Fibroblast of skin of abdomen (primary cell): Measurements from ENCODE around the gene SLC10A7.
A peak's percentile ranks its signal among the peaks of the same experiment; 100 is the strongest.

Experiments
- DNase-seq: peaks from one replicate; pipeline ENCODE4 v3.0.0-alpha.2; 2013

Gene SLC10A7

DNA sequence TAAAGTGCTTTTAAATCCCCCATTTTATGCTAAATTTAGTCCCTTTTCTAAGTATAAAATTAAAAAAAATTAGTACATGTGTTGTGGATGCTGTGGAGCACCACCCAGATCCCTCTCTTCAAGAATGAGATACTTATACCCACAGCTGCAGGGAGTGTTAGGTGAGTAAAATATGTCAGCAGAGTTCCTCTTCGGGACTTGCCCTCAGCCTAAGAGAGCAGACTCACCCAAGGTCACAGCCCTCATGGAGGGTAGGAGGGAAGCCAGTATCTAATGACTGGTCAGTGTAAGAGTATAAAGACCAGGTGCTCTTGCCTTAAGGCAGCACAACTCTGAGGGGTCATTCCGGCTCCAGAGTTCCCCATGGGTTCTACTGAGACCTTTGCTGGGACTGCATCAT lies 218.9 kb downstream of the SLC10A7 start:
- no peak for DNase-seq

DNA sequence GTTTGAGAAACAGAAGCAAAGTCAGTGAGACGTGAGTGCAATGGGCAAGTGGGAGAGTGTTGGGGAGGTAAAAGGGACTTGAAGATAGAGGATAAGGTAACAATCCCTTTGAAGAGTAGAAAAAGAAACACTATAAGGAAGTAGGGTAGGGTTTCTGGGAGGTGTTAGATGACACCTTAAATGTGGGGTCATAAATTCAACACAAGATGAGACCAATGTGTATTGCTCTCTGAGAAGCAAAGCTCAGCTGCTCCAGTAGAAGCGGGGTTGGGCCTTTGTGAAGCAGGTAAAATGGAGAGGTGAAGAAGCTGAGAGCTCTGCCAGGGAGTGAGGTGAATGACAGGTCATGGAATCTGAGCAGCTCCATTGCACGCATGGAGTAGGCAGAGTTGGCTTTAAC lies 222.1 kb downstream of the SLC10A7 start:
- no peak for DNase-seq

DNA sequence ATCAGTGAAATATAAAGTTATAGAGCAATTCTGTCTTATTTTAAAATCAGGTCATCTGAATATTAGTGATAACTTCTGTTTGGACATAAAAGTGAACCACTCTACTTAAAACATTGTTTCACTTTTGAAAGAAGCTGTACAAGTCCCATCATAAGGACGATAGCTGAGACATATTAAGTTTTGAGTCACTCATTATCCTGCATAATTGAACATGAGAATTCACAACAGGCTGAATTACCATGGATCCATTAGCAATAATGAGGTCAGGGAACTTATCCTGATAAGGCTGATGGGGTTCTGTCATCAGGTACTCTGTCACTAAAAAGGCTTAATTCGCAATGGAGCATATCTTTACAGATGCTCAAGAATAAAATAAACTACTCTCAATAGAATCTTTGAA lies 227.0 kb downstream of the SLC10A7 start:
- no peak for DNase-seq

DNA sequence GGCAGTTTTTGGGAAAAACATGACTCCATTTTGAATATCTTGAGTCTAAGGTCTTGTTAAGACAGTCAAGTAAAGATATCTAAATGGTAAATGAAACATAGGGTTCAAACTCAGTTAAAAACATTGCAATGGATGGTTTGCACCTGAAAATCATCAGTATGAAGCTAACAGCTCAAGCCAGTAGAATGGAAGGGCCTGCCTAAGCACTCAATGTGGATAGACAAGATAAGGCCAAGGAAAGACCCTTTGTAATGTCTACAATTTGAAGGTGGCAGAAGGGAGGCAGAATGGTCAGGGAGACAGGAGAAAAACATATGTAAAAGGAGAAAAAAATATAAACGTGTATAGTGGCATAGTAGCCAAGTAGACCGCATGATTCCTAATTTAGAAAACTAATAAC lies 229.2 kb downstream of the SLC10A7 start:
- no peak for DNase-seq

DNA sequence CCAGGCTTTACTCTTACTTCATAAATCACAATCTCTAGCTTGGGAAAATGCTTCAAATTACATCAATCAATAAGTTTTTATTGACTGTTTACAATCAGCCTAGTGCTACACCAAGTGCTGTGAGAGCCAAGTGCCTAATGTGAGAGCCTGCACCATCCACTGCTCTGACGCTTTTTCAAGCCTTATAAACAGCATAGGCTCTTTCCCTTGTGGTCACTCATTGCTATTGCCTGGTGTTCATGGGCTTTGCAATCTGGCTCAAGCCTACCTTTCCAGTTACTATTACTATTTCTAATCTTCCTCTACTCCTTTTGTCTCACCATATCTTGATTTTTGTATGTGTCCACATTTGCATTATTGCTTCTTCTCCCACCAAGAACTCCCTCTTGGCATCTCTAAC lies 230.4 kb downstream of the SLC10A7 start:
- DNase-seq: no peak

DNA sequence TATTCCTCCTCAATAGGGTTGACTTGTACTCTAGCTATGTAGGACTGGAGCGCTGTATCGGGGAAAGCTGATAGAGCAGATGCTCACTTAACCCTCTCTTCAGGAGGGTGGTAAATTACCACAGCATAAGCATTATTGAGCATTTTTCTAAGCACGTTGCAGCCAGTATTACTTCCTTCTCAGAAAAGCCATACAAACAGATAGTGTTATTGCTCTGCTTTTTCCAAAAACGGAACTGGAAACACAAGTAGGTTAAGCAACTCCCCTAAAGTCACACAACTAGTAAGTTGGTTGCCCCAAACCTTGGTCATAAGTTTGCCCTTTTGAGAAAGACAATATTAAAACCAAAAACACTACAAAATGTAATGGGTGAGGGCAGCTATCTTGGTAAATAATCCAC lies 233.5 kb downstream of the SLC10A7 start:
- no peak for DNase-seq

DNA sequence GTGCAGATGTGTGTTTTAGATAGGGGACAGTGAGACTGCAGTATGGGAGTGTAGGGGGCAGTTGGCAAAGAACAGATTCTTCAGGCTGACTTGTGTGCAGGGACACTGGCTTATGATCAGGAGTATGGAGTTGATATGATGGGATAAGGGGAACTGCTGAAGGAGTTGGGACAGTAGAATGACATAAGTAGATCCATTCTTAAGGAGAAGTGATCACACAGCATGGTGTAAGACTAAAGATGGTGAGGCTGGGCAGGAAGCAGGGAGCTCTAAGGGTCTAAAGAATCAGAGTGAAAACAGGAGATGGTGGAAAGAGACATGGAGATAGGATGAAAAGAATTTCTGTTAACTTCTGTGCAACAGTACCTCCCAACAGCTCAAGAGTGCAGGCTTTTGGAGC lies 236.7 kb downstream of the SLC10A7 start:
- no peak for DNase-seq

DNA sequence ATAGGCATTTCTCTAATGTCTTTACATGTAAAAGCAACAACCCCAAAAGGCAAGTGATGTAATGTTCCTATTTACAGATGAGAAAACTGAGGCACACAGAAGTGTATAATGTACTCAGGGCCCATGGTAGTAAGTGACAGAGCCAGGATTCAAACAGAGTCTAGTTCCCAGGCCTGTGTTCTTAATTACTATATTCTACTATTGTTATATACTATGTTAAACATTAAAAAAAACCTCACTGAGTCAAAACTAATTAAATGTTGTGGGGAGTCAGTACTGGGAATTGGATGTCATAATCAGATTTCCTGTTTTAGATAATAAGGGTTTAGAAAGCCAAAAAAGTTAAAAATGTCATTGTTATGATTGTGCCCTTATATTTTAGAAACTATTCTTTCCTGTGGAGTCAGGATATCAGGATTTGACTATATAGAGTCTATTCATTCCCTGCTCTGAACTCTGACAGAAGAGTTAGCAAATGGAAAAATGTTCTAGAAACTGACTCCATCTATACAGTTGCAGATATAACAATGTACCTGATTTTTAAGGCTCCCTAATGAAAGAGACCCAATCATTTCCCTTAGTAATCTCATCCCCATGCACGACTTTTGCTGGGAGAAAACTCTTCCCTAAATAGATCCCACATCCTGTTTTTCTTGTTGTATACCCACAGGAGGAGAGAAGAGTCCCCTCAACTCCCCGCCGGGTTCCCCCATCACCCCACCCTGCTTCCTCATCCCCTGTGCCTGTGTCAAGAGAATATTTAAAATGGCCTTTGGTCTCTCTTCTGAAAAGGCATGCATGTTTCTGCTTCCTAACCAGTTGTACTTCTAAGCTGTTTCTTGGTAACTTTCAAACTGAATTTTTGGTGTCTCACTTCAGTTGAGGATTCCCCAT lies 237.7 kb downstream of the SLC10A7 start:
- DNase-seq: no peak

DNA sequence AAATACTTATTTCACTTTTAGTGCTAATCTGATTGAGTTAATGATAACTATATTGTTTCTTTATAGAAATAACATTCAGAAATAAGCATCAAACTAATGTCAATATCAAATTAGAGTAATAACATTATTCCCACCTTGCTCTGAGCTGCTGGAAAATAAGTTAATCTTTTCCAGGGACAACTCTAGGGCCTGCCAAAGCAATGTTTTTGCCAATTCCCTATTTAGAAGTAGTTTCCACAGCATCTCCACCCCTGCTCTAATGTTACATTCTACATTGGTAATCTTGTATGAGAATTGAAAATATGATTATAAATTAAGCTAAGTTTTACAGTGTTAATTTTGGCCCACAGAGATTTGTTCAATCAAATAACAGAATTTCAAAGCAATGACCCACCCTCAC lies 239.1 kb downstream of the SLC10A7 start:
- no peak for DNase-seq

DNA sequence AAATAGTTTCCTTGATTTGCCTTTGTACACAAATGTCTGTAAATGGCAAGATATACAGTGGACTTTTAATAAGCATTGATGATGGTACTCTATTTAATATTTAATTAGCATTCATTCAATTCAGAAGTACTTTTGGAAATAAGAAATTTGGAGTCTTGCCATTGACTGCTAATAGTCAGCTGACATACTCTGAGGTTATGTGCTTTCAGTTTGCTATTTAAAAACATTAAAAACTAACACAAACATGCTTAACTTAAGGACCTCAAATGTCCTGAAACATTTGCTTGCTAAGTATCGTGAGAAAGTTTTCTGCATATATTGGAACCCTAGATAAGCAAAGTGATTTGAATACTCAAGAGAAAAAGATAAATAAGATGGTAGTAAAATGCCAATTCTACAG lies 242.8 kb downstream of the SLC10A7 start:
- DNase-seq: no peak

DNA sequence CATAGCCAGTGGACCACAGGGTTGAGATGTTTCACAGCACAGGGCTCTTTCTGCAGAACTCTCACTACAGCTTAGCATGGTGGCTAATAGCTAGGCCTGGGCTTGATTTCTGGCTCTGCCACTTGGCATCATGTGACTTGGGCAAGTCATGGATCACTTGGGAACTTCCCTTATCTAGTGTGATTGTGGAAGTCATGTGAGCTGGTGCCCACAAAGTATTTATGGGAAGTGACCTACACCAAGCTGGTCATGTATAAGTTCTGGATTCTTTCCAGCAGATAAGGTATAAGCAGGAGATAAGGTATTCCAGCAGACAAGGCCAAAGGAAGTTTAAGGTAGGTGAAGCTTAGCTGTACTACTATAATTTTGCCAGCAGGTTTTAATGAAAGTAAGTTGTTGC lies 246.4 kb downstream of the SLC10A7 start:
- no peak for DNase-seq

DNA sequence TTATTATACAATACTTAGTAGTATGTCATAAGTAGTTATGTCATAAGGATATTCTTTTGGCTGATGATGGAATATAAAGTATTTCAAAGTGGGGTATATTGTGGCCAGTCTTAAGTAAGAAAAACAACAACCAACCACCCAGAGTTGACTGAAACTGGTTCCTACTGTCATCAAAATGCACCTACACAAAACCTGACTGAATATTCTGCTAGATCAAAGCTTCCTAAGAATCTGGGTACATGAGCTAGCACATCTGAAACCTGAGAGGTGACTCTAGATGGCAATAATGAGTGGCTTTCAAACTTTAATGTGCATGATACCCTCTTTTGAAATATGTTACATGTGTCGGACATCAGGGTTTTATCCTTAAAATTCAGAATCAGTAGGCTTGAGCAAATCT lies 247.0 kb downstream of the SLC10A7 start:
- DNase-seq: no peak

DNA sequence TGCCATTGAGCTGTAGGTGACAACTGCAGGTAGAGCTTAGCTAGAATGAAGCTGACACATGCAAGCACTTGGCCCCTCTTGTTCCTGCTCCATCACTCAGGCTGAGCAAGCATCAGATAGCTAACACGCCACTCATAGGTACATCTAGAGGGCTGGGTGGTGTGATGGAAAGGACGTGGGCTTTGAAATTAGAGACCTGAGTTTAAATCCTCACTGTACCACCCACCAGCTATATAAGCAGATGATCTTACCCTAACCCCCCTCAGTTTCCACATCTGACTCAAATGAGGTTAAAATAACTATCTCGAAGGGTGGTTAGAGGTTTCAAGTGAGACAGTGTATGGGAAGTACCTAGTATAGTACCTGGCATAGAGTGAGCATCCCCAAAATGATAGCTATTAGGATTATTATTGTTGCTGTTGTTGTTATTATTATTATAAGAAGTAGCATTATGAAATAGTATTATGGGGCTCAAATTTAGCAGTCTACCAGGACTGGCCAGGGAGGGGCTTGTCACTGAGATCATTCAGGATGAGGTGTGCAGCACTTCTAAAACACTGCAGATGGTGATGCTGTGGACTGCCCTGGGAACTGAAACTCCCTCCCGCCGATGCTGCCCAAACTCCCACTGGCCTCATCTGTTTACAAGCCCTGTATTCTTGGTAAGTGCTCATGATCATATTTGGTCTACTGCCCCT lies 248.4 kb downstream of the SLC10A7 start:
- no peak for DNase-seq

DNA sequence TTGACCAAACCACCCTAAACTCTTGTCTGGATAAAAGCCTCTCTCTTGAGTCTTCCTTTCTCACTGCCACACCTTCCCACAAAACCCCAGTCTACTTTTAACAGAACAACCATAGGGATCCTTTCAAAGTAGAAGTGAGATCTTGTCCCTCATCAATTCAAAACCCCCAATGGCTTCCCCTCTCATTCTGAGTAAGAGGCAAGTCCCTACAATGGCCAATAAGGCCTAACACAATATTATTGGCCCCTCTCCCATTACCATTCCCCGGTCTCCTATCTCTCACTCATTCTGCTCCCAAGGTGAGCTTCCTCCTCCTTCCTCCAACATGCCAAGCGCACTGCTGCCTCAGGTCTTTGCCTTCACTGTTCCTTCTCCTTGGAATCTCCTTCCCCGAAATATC lies 250.3 kb downstream of the SLC10A7 start:
- DNase-seq: no peak

DNA sequence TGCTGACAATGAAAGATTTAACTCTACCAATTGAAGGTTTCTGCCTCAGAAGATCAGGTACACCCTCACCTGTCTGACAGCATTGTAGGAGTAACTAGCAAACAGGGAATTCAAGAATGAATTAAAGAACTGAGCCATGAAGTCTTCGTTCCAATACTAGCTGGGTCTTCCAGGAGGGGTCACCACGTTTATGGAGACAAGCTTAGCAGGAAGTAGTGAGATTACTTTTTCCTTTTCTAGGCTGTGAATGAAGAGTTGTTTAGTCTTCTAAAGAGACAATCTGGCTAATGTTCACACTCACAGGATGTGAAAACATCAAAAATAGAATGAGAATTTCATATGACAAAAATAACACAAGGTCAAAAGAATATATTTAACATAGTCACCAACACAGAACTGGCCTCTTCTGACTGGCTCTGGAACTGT lies 252.5 kb downstream of the SLC10A7 start:
- DNase-seq: no peak

DNA sequence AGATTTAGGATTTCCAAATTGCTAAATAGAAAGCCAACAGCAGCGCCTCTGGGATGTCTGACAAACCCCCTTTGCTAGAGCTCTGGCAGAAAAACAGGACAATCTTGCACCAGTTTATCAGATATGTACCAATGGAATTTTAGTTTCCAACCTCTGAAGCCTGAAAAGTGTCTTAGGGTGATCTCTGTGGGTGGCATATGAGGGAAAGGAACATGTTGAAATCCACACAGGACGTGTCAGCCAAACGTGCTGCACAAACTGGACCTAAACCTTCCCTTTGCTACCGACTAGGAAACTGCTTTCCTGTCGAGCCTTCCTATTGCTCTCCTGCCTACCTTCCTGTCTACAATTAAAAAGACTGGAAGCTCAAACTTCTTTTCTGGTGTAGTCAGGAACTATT lies 253.9 kb downstream of the SLC10A7 start:
- no peak for DNase-seq

DNA sequence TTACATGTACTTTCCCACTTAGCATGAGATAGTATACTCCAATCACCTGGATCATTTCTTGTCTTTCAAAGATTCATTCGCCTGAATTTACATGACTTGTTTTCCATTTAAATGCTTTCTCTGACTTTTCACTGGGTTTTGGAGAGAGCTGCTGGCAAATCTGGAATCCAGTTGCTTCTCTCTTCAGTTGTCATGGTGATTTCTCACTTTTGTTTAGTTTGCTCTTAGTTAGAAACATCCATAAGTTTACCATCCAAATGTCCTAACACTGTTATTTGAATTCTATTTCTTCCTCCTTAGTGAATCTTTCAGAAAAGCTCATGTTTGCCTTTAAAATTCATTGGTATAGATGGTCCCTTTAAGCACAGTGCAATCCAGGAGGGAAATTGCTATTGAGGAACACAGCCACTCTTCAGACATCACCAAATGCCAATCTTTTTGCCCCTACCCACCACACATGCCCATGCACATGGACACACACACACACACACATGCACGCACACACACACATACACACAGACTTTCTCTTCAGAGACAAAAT lies 255.7 kb downstream of the SLC10A7 start:
- DNase-seq: no peak

DNA sequence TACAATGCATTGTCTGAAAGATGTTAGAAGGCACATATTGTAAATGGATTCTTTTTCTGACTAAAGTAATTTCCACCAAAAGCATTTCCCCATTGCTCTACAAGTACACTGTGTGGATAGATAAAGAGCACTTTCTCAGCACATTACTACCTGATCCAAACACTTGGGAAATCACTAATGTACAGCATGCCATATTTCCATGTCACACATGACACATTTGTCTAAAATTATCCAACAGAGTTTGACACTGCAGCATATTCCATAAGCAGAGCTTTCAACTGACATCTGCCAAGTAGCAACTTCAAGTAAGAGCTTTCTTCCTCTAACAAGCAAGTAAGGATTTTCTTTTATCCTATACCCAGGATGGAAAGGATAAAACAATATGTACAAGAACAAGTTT lies 257.9 kb downstream of the SLC10A7 start:
- DNase-seq: no peak

DNA sequence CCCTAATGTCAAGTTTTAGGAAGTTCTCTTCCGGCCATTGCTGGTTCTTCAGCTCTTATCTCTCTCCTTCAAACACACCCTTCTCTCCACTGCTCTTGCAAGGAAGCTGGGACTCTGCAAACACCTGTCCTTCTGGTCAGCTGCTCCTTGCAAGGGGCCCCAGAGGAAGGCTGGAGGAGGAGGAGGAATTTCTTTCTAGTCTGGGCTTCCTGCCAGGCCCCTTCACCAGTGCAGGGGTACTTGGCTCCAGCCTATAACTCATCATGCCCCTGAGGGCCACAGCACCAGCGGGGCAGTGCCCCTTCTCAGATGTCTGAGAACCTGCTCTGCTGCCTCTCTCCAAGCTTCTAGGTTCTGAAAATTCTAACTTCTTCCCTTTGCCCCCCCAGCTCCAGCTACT lies 260.7 kb downstream of the SLC10A7 start:
- no peak for DNase-seq

DNA sequence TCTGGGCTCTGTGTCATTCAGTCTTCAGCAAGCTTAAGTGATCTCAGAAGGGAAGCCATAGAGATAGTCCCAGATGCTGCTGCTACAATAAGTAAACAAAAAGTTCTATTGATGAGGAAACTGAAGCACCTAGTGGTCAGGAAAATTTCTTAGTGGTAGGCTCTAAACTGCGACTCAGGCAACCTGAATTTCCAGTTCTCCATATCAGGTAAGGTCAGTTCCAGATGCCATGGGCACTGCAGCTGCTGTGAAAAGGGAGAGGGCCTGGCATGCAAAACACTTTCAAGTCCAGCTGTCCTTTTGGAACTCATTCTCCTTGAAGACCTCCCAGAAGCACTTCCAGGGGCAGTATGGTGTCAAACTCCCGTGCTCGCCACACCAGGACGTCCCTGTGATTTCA lies 261.2 kb downstream of the SLC10A7 start:
- no peak for DNase-seq

DNA sequence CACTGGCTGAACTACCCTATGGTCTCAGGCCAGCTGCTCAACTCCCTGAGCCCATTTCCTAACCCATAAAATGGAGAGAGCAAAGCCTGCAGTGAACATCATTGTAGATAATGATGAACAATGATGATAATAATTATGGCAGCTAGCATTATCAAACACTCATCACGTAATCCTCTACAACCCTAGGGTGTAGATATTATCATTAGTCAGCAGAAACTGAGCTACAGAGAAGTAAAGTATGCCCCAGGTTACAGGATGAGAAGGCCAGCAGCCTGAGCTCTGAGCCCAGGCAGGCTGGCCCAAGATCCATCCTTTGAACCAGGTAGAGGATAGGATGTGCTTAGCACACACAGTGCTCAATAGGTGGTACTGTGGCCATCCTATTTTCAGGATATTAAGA lies 264.2 kb downstream of the SLC10A7 start:
- DNase-seq: no peak

DNA sequence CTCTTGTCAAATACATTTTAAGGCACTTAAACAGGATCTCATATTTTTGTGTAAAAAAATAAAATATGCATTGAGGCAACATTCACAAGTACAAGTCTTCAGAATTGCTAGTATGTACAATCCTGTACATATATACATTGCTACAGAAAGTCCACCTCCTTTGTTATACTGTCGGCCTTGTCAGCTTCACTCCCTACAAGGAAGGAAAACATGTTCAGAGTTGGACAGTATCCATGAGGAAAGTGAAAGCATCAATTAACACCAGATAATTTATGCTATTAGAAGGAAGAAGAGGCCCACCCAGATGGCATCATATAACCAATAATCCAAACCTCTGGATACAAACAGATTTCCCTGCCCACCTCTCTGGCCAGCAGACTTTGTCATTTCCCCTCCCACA lies 265.4 kb downstream of the SLC10A7 start:
- DNase-seq: no peak

DNA sequence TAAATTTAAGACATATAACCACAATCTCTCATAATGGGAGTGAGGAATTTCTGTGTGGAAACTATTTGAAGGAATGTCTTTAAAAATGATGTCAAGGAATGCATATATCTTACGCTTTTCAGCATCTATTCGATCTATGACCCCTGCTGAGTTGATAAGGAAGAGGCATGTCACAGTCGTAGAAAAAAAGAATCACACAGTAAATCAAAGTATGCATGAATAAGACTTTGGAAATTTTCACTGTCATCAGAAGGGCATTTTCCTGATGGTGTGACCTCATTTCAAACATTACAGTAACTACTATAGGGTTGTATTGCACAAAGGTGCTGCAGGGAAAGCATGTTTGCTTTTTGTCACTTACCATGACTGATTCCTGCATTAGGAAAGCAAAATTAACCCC lies 265.9 kb downstream of the SLC10A7 start:
- DNase-seq: peak; percentile 92

DNA sequence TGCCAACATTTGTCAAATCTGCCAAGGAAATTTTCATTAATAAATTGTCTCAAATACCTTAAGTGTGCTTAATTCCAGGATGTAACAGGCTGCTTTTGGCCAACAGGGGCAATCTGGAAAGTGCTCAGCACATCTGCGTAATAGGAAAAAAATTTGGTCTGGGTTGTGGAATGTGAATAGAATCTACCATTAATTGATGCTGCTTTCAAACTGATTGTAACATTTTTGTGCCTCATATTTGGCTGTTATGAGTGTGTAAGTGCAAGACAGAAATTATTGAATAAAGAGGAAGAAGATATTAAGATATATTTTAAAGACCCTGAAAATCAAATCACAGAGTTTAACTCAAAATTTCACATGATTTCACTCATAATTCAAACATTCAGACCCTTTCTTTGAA lies 266.3 kb downstream of the SLC10A7 start:
- peak; percentile 81 for DNase-seq
